ENCODE results near the gene COA1.
"Not testable (repeated sequence)": the region's sequence is repeated elsewhere in the genome, so short reads cannot be mapped to it uniquely, and the experiment has no call there.

COA1 gene

DNA sequence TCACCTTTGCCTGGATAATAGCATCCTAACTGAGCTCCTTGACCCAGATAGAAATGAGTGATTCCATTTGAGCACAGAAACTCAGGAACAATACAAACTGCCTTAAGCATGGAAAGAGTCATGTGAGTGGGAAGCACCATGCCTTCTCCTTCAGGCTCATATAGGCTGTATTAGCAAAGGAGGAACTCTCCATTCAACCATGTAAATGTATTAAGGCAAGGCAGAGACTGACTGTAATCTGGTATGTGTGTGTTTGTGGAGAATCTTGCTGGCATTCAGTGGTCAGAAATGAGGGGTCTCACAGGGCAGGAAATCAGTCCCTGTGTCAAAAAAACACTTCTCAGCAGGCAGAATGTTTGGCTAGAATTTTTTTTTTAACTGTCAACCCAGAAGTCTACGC is 40.2 kb downstream of the COA1 start:
- no peak for DNase-seq (ENCODE audit: low spot score)

DNA sequence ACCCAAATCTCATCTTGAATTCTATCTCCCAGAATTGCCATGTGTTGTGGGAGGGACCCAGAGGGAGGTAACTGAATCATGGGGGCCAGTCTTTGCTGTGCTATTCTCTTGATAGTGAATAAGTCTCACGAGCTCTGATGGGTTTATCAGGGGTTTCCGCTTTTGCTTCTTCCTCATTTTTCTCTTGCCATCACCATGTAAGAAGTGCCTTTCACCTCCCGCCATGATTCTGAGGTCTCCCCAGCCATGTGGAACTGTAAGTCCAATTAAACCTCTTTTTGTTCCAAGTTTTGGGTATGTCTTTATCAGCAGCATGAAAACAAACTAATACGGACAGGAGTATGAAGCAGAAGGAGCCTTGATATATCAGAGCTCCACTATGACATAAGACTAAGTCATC is 41.5 kb downstream of the COA1 start:
- not testable (repeated sequence) for DNase-seq (ENCODE audit: low spot score)

DNA sequence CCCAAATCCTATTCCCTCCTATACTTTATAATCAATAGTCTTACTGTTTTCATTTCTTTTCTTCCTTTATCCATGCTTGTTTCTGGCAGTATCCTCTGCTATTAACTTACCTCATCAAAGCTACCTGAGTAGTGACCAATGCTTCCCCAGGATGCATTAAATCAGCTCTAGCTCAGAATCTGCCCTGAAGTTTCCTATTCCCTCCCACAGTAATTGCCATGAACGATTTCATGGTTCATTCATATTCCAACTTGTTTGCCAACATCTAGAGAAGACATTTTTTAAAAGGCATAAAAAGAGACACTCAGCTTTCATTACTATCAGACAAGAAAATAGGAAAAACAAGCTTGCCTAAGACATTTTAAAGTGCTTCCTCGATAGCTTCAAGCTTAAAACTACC is 42.3 kb downstream of the COA1 start:
- no peak for DNase-seq (ENCODE audit: low spot score)

DNA sequence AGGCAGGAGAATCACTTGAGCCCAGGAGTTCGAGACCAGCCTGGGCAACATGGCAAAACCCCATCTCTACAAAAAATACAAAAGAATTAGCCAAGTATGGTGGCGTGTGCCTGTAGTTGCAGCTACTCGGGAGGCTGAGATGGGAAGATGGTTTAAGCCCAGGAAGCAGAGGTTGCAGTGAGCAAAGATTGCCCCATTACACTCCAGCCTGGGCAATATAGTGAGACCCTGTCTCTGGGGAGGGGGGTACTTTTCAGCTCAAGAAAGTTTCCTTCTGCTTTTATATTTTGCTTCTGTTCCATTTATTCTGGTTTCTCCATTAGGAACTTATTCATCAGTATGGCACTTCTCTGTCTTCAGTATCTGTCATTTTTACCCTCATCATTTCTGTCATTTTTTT is 48.6 kb downstream of the COA1 start:
- DNase-seq (ENCODE audit: low spot score), result no peak

DNA sequence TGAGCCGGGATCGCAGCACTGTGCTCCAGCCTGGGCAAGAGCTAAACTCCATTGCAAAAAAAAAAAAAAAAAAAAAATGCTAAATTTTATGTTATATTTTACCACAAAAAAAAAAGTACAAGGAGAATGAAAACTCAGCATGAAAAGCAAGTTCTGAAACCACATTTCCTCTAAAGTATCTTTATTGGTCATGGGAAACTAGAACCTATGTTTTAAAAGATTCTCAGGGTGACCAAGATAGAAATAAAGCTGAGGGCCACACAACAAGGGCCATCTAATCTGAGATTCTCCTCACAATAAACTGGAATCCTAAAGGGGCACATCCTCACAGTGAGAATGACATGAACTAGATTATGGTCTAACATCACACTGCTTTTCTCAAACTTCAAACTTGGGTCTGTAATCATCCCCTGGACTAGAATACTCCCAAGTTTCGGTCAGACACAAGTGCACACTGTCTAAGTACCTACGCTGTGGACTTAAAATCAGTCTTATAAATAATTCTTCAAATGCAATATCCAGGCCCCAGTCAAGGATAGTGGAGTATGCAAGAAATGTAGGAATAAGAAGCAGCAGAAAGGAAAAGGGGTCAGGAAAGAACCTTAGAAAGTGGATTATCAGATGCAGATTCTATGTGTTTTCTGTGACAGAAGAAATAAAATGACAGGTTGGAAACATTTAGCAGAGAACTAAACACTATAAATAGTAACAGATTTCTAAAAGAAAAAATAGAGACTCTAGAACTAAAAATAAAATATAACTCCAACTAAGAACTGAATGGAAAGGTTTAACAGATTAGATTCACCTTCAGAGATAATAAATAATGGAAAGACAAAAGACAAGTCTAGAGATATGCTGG is 49.9 kb downstream of the COA1 start:
- DNase-seq (ENCODE audit: low spot score), result no peak

DNA sequence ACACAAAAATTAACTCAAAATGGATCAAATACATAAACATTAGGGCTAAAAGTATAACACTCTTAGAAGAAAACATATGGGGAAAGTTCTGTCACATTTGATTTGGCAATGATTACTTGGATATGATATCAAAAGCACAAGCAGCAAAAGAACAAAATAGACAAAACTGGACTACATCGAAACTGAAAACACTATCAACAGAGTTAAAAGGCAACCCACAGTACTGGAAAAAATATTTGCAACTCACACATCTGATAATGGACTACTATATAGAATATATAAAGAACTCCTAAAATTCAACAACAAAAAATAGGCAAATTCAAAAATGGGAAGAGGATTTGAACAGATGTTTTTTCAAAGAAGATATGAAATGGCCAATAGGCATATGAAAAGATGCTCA is 51.0 kb downstream of the COA1 start:
- no peak for DNase-seq (ENCODE audit: low spot score)

DNA sequence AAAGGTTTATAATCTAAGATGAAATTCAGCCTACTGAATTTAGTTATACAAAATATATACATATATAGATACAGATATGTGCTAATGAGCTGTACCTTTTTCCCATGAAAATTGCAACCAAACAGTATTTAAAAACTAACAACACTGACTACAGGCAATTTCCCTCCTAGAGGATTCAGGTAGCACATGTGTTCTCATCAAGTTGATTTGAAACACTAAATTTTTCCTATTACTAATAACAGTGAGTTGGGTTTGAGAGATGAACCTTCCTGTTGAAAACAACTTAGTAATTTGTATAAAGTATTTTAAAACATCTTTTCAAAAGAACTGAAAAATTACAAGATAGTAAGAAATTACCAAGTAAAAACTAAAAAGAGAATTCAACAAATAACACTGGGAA is 51.5 kb downstream of the COA1 start:
- no peak for DNase-seq (ENCODE audit: low spot score)

DNA sequence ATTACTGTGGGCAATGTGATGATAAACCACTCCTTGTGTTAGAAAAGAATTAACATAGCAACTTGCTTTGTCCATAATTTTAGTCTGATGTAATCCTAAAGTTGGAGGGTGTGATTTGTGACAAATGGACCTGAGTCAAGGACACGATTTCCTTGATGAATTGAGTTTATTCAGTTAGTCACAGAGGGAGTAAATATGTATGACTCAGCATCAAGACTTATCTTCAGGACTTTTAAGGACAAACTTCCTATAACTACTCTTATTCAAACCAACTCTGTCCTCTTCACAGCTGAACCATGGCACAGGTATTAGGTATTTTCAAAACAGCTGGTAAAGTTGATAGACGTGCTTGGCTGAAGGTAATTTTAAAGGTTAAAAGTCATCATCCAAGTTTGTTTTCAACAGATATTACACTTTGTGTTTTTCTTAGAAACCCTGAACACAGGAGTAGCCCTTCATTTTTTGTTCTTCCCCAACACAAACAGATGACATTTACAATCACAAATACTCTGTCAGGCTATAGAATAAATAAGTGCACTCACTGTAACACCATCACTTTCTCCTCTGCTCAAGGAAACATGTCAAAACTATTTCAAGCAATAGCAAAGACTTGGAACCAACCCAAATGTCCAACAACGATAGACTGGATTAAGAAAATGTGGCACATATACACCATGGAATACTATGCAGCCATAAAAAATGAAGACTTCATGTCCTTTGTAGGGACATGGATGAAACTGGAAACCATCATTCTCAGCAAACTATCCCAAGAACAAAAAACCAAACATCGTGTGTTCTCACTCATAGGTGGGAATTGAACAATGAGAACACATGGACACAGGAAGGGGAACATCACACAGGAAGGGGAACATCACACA is 54.5 kb downstream of the COA1 start:
- DNase-seq (ENCODE audit: low spot score), result no peak

DNA sequence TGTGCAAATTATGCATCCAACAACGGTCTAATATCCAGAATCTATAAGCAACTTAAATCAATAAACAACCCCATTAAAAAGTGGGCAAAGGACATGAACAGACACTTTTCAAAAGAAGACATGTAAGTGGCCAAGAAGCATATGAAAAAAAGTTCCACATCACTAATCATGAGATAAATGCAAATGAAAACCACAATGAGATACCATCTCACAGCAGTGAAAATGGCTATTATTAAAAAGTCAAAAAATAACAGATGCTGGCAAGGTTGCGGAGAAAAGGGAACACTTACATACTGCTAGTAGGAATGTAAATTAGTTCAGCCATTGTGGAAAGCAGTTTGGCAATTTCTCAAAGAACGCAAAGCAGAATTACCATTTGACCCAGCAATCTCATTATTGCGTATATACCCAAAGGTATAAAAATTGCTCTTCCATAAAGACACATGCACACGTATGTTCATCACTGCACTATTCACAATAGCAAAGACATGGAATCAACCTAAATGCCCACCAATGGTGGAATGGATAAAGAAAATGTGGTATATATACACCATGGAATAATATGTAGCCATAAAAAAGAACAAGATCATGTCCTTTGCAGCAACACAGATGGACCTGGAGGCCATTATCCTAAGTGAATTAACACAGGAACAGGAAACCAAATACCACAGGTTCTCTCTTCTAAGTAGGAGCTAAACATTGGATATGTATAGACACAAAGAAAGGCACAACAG is 55.9 kb downstream of the COA1 start:
- DNase-seq (ENCODE audit: low spot score), result not testable (repeated sequence)

DNA sequence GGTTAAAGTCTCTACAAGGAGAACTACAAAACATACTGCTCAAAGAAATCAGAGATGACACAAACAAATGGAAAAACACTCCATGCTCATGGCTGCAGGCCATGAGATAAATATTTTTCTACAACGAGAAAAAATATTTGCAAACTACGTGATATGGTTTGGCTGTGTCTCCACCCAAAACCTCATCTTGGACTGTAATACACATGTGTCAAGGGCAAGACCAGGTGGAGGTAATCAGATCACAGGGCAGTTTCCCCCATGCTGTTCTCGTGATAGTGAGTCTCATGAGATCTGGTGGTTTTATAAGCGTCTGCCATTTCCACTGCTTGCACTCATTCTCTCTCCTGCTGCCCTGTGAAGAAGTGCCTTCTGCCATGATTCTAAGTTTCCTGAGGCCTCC is 57.8 kb downstream of the COA1 start:
- no peak for DNase-seq (ENCODE audit: low spot score)

DNA sequence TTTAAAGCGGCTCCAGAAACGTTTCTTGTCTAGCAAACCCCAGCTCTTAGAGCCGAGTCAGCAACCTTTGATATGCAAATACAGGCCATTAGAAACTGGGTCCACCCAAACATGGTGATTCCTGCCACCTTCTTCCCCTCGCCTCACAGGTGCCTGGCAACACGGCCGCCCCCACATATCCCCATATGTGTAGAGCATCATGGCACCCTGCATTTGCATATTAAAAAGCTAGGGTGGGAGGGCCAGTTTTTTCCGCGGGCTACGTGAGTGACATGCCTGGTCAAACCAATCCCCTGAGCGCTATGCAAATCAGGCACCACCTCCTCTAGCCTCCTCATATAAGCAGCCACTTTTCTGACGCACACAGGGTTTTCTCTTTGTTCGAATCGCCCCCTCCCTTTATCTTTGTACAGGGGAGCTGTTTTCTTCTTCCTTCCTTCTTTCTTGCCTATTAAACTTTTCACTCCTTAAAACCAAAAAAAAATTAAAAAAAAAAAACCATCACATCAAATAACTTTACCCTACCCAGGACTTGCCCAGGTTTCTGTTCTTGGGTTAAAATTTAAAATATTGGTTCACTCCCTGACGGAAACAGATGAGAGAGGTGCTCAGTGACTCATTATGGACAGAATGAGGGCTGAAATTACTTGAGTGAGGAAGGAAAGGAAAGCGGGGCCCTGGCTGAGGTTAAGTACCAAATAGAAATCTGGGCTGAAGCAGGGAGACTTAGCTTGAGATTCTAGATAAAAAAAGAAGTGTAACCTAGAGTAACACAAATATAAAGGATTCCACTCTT is 59.8 kb downstream of the COA1 start:
- DNase-seq (ENCODE audit: low spot score), result no peak

DNA sequence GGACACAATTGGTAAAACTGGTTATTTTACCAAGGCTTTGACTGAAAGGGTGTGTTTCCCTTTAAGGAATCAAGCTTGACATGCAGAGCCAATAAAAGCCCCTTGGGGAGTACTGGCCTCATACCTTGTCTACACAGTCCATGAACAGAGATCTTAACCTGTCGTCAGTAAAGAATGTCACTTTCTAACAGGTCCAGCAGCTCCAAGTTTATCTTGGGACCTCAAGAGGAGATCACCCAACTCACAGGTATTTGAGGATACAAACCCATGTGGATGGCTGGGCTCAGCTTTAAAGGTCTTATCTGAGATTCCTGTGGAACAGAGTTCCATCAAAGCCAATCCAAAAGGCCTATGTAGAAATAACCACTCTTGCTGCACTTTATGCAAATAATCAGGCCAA is 61.3 kb downstream of the COA1 start:
- DNase-seq (ENCODE audit: low spot score), result no peak

DNA sequence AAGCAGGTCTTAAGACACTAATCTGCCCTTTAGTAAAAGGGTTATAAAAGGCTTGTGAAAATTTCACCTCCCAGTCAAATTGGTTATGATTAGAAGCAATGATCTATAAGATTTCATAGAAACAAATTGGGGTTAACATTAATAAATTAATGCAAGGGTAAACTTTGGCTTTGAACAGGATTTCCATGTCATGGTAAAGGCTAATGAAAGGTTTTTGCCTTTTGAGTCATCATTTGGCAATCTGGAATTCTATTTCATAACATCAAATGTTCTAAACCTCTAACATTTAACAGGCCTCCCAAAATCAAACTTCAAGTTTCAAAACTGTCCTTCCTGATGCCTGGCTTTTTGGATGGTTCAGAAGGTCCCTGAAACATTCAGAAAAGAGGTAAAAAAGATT is 62.4 kb downstream of the COA1 start:
- no peak for DNase-seq (ENCODE audit: low spot score)

DNA sequence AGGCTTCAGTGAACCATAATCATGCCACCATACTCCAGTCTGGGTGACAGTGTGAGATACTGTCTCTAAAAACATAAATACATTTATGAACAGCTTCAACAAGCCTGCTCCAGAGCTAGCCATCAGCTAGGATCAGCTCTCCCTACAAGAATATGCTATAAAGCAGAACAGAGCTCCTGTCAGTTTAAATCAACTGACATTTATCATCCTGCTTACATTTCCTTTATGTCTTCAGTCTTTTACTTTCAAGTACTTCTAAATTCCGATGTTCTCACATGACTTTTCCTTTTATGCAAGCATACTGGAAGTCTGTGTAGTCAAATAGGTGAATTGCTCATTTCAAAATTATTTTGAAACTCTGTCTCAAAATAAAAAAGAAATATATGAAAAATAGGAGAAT is 64.6 kb downstream of the COA1 start:
- no peak for DNase-seq (ENCODE audit: low spot score)

DNA sequence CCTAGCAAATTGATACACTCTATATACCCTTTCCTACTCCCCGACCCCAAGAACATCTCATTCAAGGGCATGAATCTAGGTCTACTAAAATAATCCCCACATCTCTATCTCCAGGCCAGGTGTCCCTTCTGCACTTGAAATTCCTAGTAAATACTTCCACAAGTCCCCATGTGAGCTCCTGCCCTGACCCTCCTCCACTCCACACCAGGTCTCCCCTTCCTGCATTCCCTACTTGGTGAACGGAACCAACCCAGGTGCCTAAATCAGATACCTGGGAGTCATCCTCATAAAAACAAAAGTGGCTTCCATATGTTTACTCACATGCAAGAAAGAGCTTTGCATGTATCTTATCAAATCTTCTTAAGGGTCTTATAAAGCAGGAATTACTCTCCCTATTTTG is 69.2 kb downstream of the COA1 start:
- DNase-seq (ENCODE audit: low spot score), result no peak

DNA sequence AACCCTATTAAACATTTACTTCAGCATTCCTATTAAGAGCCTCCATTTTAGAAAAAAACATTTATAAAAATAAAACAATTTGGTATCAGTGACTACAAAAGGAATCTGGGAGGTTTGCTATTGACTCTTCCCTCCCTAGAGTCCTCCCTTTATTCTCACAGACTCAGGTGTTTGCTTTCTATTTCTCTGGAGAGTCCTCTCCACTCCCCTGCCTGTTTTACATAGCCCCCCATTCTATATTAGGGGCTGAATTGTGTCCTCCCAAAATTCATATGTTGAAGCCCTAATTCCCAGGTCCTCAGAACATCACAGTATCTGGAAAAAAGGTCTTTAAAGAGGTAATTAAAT is 69.8 kb downstream of the COA1 start:
- DNase-seq (ENCODE audit: low spot score), result no peak

DNA sequence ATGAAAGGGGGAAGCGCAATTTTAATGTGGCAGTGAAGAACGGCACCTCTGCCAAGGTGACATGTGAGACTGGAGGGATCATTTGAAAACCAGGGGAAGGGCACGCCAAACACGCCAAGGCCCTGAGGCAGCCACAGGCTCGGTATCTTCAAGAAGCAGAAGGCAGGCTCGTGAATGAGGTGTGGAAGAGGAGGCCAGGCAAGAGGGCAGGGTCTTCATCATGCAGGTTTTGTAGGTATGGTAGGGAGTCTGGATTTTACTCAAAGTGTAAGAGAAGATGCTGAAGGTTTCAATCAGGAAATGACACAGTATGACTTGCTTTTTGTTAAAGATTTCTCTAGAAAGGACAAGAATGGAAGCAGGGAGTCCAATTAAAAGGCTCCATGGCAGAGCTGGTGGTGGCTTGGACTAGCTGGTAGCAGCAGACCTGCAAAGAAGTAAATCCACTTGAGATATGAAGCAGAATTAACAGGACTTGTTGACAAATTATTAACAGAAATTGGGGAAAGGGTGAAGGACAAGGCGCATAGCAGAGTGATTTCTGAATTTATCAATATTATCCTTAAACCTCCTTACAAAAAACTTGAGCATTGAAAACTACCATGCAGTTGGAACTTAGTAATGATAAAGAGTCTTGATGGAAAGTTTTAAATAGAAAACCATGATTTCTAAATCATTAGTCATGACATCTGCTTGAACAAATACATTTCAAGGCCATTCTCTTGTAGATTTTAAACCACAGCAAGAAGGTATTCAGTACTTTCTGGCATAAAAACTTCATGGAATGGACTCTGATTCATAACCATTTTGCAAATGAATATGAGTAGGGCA is 70.4 kb downstream of the COA1 start:
- no peak for DNase-seq (ENCODE audit: low spot score)

DNA sequence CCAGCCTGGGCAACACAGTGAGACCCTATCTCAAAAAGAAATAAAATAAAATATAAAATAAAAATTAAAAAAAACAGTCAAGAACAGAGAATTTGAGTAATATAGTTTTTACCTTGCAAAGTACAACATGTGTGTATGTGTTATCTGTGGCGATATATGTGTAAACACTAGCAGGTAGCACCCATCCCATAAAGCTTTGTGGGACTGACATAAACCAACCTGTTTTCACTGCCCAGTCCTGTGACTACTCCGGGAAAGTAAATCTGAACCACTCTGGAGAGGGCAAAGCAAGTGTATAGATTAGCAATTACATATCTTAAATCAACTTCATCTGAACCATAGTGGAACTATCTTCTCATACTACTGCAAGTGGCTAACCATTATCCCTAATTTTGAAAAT is 72.3 kb downstream of the COA1 start:
- no peak for DNase-seq (ENCODE audit: low spot score)

DNA sequence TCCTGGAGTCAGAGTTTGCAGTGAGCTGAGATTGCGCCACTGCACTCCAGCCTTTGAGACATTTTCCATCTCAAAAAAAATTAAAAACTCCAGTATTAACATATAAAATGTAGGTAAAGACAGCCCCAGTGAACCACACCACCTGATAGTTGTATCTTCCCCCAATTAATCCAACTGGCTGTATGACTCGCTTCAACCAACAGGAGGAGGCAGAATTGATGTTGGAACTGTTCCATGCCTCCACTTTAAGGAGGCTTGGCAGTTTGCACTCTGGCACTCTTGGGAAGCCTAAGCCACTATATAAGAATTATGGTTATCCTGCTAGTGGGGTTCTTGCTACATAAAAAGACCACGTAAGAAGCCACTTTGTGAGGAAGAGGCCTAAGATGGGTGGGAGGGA is 73.7 kb downstream of the COA1 start:
- DNase-seq (ENCODE audit: low spot score), result no peak

DNA sequence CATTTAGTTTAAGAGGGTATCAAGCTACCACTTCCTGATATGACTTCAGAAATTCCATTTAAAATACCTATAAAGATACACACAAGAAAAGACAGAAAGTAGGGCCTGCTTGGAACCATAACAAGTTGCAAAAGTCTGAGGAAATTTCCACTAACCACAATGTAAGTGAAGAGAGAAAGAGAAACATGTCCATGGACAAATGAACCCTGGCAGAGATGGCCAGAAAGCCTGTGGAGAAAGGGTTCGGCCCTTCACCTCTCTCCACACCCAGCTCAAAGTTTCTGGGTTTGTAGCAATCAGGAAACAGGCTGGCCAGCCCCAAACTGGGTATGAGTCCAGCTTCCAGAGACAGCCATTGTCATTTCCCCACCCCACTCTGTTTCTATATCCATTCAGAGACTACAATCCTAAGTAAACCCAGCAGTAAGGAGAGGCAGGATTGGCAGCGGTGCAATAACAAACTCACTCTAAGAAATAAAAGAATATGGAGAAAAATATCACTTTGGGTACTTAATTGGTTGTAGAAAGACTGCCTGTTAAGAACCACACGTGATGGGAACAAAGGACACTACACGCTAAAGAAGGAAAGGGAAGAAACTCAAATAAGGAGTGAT is 75.3 kb downstream of the COA1 start:
- no peak for DNase-seq (ENCODE audit: low spot score)

DNA sequence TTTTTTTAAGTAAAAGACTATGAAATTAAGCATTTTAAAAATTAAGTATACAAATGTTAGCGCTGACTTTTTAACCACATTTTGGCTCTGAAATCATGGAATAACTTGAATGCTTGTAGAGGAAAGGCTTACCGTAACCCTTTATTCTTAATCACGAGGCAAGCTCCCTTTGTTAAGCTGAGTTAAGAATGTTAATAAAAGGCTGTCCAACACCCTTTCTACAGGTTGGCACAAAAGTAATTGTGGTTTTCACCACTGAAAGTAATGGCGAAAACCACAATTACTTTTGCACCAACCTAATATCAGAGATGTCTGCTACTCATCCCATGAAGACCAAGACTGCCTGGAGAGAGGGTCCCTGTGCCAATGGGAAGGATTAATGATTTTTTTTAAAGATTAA is 75.9 kb downstream of the COA1 start:
- DNase-seq (ENCODE audit: low spot score), result no peak

All from globus pallidus (tissue), 1 donor.